GM18907 (cell line): Measurements from ENCODE around the gene STH.

Source experiments
- ATAC-seq: cut with Tn5 transposase; IDR thresholded peaks from one replicate; pipeline ENCODE4 v1.9.1; 2021; ENCODE audit warnings: mild to moderate bottlenecking, moderate library complexity; ENCODE audit not compliant: unreplicated experiment

STH gene

GRCh38 chr17:46042925-46043324, 43.9 kb downstream of the STH start:
- ATAC-seq = no peak

- no peak for ATAC-seq
Observed at GRCh38 chr17:46043606-46044005, 44.6 kb downstream of the STH start.

- no peak for ATAC-seq
Observed at GRCh38 chr17:46044286-46044928, 45.4 kb downstream of the STH start.

- no peak for ATAC-seq
Observed at GRCh38 chr17:46044989-46045388, 45.9 kb downstream of the STH start.

GRCh38 chr17:46045639-46046038, 46.6 kb downstream of the STH start:
- no peak for ATAC-seq

- no peak for ATAC-seq
Observed at GRCh38 chr17:46046957-46047356, 47.9 kb downstream of the STH start.

GRCh38 chr17:46047398-46047797, 48.3 kb downstream of the STH start:
- ATAC-seq = no peak

- no peak for ATAC-seq
Observed at GRCh38 chr17:46047856-46048255, 48.8 kb downstream of the STH start.
